HEK293 (cell line): ENCODE results near the gene MEGF6.

Experiments used
- CTCF ChIA-PET: fragments of 350-600 bp; formaldehyde crosslinking; extraction: SDS; loops from one replicate; lab custom pipeline; 2021; ENCODE audit warnings: antibody characterized with exemption; lab: Yijun Ruan, JAX
- POLR2A ChIA-PET: fragments of 300-600 bp; formaldehyde crosslinking; extraction: SDS; loops from one replicate; lab custom pipeline; 2020; ENCODE audit warnings: antibody characterized with exemption, inconsistent platforms; lab: Yijun Ruan, JAX
- H3K27ac ChIP-seq: fragments of 200-500 bp; sonication (Bioruptor generic); 2 replicates; pipeline ENCODE4 v1.5.1; 2014; ENCODE audit warnings: low read depth, low read length, control low read depth, inconsistent platforms; ENCODE audit errors: extremely low read depth
- H3K36me3 ChIP-seq, 2 experiments: fragments of 200-500 bp in 1 of 2; sonication (Bioruptor generic) in 1 of 2; 1 replicate in 1 of 2; 2 replicates in 1 of 2; pipeline ENCODE4 v1.5.1; 2014 to 2017; ENCODE audit warnings: inconsistent platforms in 2 of 2, low read length in 2 of 2; ENCODE audit not compliant: control insufficient read depth in 2 of 2, insufficient read depth in 1 of 2
- H3K4me1 ChIP-seq: fragments of 200-500 bp; sonication (Bioruptor generic); 2 replicates; pipeline ENCODE4 v1.5.1; 2014; ENCODE audit warnings: mild to moderate bottlenecking, low read length, inconsistent platforms; ENCODE audit not compliant: control insufficient read depth, insufficient read depth
- H3K4me3 ChIP-seq: 2 replicates; pipeline ENCODE4 v1.5.1; 2011; ENCODE audit warnings: low read depth, mild to moderate bottlenecking, control low read depth, low read length, moderate library complexity
- H3K9me3 ChIP-seq: fragments of 200-500 bp; sonication (Bioruptor generic); 2 replicates; pipeline ENCODE4 v1.5.1; 2014; ENCODE audit warnings: low read depth, low read length, inconsistent platforms; ENCODE audit not compliant: control insufficient read depth, insufficient read depth
- FEZF1 ChIP-seq: fragments of 450-650 bp; formaldehyde crosslinking; IDR thresholded peaks from 2 replicates; pipeline ENCODE4 v1.5.1; 2016; ENCODE audit warnings: missing biosample characterization, missing genetic modification characterization
- SP2 ChIP-seq: fragments of 450-650 bp; formaldehyde crosslinking; IDR thresholded peaks from 2 replicates; pipeline ENCODE4 v1.5.1; 2016; ENCODE audit warnings: missing biosample characterization, missing genetic modification characterization
- SP7 ChIP-seq: fragments of 450-650 bp; formaldehyde crosslinking; IDR thresholded peaks from 2 replicates; pipeline ENCODE4 v1.5.1; 2016; ENCODE audit warnings: missing biosample characterization, missing genetic modification characterization
- ZBTB21 ChIP-seq: fragments of 450-650 bp; formaldehyde crosslinking; IDR thresholded peaks from 2 replicates; pipeline ENCODE4 v1.5.1; 2017; ENCODE audit warnings: missing biosample characterization, missing genetic modification characterization
- ZEB2 ChIP-seq: fragments of 450-650 bp; formaldehyde crosslinking; IDR thresholded peaks from 2 replicates; pipeline ENCODE4 v1.5.1; 2016; ENCODE audit warnings: missing biosample characterization, missing genetic modification characterization
- ZFHX2 ChIP-seq: fragments of 450-650 bp; formaldehyde crosslinking; conservative IDR thresholded peaks from 2 replicates; pipeline ENCODE4 v1.5.1; 2016; ENCODE audit warnings: missing biosample characterization, missing genetic modification characterization
- ZNF10 ChIP-seq: fragments of 450-650 bp; formaldehyde crosslinking; IDR thresholded peaks from 2 replicates; pipeline ENCODE4 v1.5.1; 2017; ENCODE audit warnings: missing biosample characterization, missing genetic modification characterization
- ZNF426 ChIP-seq: fragments of 450-650 bp; formaldehyde crosslinking; IDR thresholded peaks from 2 replicates; pipeline ENCODE4 v1.5.1; 2017; ENCODE audit warnings: missing biosample characterization, missing genetic modification characterization, mild to moderate bottlenecking, inconsistent platforms, moderate library complexity
- ZNF544 ChIP-seq: fragments of 450-650 bp; formaldehyde crosslinking; IDR thresholded peaks from 2 replicates; pipeline ENCODE4 v1.5.0; 2017; ENCODE audit warnings: missing biosample characterization, missing genetic modification characterization
- ZNF626 ChIP-seq: fragments of 450-650 bp; sonication (Bioruptor Pico); formaldehyde crosslinking; IDR thresholded peaks from 2 replicates; pipeline ENCODE4 v1.5.1; 2018; ENCODE audit warnings: missing biosample characterization, missing genetic modification characterization, inconsistent platforms
- ZNF629 ChIP-seq: fragments of 450-650 bp; formaldehyde crosslinking; IDR thresholded peaks from 2 replicates; pipeline ENCODE4 v1.5.1; 2017; ENCODE audit warnings: missing biosample characterization, missing genetic modification characterization
- ZNF660 ChIP-seq: fragments of 450-650 bp; IDR thresholded peaks from 2 replicates; pipeline ENCODE4 v1.5.1; 2018; ENCODE audit warnings: missing biosample characterization, mild to moderate bottlenecking, missing genetic modification characterization
- TF ChIP-seq, protein P1 (sequence below): fragments of 450-650 bp; formaldehyde crosslinking; IDR thresholded peaks from 2 replicates; pipeline ENCODE4 v1.5.1; 2016; ENCODE audit warnings: missing biosample characterization, missing genetic modification characterization
- TF ChIP-seq, protein P2 (sequence below): fragments of 450-650 bp; formaldehyde crosslinking; IDR thresholded peaks from 2 replicates; pipeline ENCODE4 v1.5.1; 2016; ENCODE audit warnings: missing biosample characterization, missing genetic modification characterization
- TF ChIP-seq, protein P3 (sequence below): fragments of 450-650 bp; formaldehyde crosslinking; IDR thresholded peaks from 2 replicates; pipeline ENCODE4 v1.5.1; 2017; ENCODE audit warnings: missing biosample characterization, missing genetic modification characterization
- TF ChIP-seq, protein P4 (sequence below): fragments of 450-650 bp; formaldehyde crosslinking; optimal IDR thresholded peaks from 2 replicates; pipeline ENCODE3; 2016; ENCODE audit warnings: missing biosample characterization, mild to moderate bottlenecking, missing genetic modification characterization
- TF ChIP-seq, protein P5 (sequence below): fragments of 450-650 bp; formaldehyde crosslinking; IDR thresholded peaks from 2 replicates; pipeline ENCODE4 v1.5.1; 2016; ENCODE audit warnings: missing biosample characterization, missing genetic modification characterization, low read depth

Gene MEGF6

DNA sequence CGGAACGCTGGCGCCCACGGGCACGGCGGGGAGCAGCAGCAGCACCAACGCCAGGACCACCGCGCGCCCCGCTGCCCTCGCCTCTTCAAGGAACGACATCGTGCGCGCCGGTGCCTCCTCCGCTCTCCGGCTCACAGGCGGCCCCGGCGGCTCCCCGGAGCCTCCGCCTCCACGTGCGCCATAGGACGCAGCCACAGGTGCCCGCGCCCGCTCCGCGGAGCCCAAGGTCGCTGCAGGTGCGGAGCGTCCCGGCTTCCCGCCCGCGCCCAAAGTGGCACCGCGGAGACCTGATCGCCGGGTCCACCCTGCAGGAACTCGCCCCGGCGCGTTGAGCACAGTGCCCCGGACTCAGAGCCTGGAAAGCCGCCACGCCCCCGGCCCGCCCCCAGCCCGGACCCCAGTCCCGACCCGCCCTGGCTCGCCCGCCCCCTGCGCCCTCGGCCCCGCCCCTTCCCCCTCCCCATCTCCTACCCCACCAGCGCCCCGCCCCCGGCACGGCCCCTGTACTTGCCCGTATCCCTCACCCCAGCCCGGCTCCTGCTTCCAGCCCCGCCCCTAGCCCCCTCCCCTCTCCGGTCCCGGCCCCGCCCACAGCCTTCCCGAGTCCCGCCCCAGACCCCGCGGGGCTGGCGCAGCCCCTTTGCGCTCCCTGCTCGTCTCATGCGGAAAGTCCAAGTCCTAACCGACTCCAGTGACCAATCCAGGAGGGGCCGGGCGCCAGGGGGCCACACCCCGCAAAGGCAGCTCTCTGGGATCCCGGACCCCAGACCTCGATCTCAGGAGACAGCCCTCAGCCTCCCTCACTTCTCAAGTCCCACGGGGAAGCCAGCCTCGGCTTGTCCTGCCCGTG is at the start of gene MEGF6 (continued):
- TF ChIP-seq, protein P1, sequence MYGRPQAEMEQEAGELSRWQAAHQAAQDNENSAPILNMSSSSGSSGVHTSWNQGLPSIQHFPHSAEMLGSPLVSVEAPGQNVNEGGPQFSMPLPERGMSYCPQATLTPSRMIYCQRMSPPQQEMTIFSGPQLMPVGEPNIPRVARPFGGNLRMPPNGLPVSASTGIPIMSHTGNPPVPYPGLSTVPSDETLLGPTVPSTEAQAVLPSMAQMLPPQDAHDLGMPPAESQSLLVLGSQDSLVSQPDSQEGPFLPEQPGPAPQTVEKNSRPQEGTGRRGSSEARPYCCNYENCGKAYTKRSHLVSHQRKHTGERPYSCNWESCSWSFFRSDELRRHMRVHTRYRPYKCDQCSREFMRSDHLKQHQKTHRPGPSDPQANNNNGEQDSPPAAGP (tag by site-specific recombination) = 0 out of 2 replicates have a peak, but pooled peaks have one; percentile 24
- TF ChIP-seq SP2 (peak; percentile 68), ZFHX2 (tag by site-specific recombination) (peak; percentile 87), FEZF1 (no peak), ZNF426 (tag by site-specific recombination) (no peak)
- TF ChIP-seq, protein P2, sequence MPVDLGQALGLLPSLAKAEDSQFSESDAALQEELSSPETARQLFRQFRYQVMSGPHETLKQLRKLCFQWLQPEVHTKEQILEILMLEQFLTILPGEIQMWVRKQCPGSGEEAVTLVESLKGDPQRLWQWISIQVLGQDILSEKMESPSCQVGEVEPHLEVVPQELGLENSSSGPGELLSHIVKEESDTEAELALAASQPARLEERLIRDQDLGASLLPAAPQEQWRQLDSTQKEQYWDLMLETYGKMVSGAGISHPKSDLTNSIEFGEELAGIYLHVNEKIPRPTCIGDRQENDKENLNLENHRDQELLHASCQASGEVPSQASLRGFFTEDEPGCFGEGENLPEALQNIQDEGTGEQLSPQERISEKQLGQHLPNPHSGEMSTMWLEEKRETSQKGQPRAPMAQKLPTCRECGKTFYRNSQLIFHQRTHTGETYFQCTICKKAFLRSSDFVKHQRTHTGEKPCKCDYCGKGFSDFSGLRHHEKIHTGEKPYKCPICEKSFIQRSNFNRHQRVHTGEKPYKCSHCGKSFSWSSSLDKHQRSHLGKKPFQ (tag by site-specific recombination) = no peak
- TF ChIP-seq, protein P3, sequence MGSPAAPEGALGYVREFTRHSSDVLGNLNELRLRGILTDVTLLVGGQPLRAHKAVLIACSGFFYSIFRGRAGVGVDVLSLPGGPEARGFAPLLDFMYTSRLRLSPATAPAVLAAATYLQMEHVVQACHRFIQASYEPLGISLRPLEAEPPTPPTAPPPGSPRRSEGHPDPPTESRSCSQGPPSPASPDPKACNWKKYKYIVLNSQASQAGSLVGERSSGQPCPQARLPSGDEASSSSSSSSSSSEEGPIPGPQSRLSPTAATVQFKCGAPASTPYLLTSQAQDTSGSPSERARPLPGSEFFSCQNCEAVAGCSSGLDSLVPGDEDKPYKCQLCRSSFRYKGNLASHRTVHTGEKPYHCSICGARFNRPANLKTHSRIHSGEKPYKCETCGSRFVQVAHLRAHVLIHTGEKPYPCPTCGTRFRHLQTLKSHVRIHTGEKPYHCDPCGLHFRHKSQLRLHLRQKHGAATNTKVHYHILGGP (tag by site-specific recombination) = no peak
- TF ChIP-seq, protein P4, sequence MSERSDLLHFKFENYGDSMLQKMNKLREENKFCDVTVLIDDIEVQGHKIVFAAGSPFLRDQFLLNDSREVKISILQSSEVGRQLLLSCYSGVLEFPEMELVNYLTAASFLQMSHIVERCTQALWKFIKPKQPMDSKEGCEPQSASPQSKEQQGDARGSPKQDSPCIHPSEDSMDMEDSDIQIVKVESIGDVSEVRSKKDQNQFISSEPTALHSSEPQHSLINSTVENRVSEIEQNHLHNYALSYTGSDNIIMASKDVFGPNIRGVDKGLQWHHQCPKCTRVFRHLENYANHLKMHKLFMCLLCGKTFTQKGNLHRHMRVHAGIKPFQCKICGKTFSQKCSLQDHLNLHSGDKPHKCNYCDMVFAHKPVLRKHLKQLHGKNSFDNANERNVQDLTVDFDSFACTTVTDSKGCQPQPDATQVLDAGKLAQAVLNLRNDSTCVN (tag by site-specific recombination) = peak; percentile 84

DNA sequence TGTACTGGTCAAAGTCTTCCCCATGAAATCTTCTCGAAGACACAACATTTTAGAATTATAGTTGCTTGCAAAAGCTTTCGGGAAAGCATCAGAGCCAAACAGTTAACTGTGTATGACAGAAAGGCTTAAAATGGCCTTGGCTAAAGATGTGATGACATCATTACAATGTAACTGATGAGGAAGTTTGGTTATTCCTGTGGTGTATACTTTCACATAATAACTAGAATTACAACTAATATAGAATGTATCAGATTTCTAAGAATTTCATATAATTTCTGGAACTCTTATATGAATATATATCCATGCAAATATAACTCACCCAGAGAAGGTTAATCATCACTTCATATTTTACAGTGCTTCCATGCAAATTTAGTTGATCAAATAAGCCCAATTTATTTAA is 49.4 kb upstream of the MEGF6 start:
- TF ChIP-seq ZBTB21 (tag by site-specific recombination) = peak; percentile 64
- TF ChIP-seq, protein P5, sequence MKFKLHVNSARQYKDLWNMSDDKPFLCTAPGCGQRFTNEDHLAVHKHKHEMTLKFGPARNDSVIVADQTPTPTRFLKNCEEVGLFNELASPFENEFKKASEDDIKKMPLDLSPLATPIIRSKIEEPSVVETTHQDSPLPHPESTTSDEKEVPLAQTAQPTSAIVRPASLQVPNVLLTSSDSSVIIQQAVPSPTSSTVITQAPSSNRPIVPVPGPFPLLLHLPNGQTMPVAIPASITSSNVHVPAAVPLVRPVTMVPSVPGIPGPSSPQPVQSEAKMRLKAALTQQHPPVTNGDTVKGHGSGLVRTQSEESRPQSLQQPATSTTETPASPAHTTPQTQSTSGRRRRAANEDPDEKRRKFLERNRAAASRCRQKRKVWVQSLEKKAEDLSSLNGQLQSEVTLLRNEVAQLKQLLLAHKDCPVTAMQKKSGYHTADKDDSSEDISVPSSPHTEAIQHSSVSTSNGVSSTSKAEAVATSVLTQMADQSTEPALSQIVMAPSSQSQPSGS = peak; percentile 96
- TF ChIP-seq FEZF1 = peak; percentile 59
- TF ChIP-seq ZNF660 (tag by site-specific recombination) = 0 out of 2 replicates have a peak, but pooled peaks have one; percentile 54
- TF ChIP-seq ZNF629 (tag by site-specific recombination) = peak; percentile 86
- TF ChIP-seq ZNF10 (tag by site-specific recombination) = peak; percentile 91
- TF ChIP-seq SP7 = 0 out of 2 replicates have a peak, but pooled peaks have one; percentile 14
- no peak for TF ChIP-seq ZNF544 (tag by site-specific recombination)
- TF ChIP-seq ZNF626 = no peak
- TF ChIP-seq ZEB2 = no peak
- TF ChIP-seq, all 188 proteins: peak for 7
- POLR2A ChIA-PET = no interaction called here
- CTCF ChIA-PET = interaction anchor here (1.1 kb wide), 1 partner anchor 34 kb away, joined by 3 read pairs; no protein-coding TSS in a partner anchor
- Histone ChIP-seq H3K9me3 (no peaks in the 10 kb centered on the region), H3K4me1 (peaks cover 5% of the 10 kb centered on the region; the same call in 1 of the 2 replicates), H3K4me3 (no peak overlapping the region), H3K36me3 (no peaks in the 10 kb centered on the region), H3K27ac (no peak overlapping the region)
